HG03558 (cell line): Measurements from ENCODE around the gene CHST2.

Source experiments
- ATAC-seq: cut with Tn5 transposase; IDR thresholded peaks from one replicate; pipeline ENCODE4 v1.9.1; 2021; ENCODE audit warnings: moderate number of reproducible peaks; ENCODE audit not compliant: unreplicated experiment; ENCODE audit errors: extremely low read depth

Gene CHST2

DNA sequence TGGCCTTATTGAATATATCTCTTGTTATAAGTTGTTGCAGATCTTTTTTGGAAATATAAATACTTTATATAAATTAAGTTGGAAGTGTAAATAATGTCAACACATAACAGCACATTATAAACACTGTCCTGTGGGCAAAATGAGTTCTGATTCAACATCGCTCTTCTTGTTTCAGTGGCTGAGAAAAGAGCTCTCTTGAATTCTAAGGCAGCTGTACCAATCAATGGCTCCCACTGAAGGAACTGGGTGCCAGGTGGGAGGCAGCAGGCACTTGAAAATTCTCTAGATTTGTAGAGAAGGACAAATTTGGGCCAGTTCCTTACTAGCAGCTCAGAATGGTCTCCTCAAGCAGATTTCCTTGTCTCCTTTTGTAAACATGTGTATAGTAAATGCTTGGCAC, 45.6 kb downstream of the CHST2 start:
- no peak for ATAC-seq

GRCh38 chr3:143165612-143166285, 46.2 kb downstream of the CHST2 start:
- peak; percentile 69 for ATAC-seq

- no peak for ATAC-seq
These were observed 46.8 kb downstream of the CHST2 start for GRCh38 chr3:143166376-143166775.

DNA sequence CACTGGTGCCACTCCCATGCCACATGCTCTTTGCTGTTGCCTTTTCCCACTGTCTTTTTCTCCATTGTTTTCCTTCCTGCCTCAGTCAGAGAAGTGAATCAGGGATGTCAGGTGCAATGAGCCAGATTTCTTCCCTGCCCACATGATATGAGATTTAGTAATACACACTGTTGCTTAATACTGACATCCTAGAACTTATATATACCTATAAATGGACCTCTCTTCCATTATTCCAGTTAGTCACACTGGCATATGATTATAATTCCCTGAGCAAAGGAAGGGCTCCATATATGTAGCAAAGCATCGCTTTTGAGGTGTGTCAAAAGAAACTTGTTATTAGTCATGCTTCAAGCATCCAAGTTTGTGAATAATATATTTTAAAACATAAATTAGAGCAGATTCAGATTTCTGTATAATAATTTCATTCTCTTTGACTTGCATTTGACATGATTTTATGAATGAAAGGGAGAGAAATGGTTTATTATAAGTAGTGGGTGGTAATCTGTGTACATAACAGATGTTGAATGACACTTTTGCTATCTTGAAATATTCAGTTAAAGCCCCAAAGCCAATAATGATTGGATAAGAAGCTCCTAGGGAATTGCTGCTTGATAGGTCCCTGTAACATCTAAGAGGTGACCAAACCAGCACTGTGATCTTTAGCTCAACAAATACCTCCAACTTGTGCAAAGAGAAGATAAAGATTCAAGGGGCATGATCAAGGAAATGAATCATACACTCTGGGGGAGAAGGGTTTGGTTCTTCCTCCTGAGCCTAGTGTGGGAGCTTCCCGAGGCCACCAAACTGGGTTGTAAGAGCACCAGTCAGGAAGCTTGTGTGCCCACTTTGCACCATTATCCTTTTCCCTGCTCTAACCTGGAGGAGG, 48.6 kb downstream of the CHST2 start:
- ATAC-seq = no peak

- ATAC-seq = no peak
These were observed 49.3 kb downstream of the CHST2 start for GRCh38 chr3:143168855-143169192.

GRCh38 chr3:143170074-143170473, 50.5 kb downstream of the CHST2 start:
- no peak for ATAC-seq

DNA sequence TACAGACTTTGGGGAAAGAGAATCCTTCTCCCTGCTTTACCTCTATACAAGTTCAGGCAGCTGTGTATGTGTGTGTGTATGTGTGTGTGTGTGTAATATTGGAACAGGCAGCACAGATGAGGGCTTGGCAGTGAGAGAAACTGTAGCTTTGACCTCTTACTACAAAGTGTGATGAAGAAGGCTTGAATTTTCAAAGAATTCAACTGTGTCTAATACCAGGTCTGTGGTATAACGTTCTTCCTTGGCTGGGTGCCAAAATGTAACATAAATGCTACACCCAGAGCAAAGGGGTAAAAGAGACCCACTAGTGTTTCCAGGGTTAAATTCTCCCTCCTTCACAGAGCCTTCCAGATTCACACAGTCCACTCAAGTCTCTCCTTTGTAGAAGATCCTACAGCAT, 51.1 kb downstream of the CHST2 start:
- ATAC-seq = no peak

GRCh38 chr3:143171141-143171980, 51.8 kb downstream of the CHST2 start:
- ATAC-seq = peak; percentile 70

GRCh38 chr3:143172062-143172794, 52.7 kb downstream of the CHST2 start:
- no peak for ATAC-seq

- no peak for ATAC-seq
These were observed 53.2 kb downstream of the CHST2 start for GRCh38 chr3:143172795-143173145.

DNA sequence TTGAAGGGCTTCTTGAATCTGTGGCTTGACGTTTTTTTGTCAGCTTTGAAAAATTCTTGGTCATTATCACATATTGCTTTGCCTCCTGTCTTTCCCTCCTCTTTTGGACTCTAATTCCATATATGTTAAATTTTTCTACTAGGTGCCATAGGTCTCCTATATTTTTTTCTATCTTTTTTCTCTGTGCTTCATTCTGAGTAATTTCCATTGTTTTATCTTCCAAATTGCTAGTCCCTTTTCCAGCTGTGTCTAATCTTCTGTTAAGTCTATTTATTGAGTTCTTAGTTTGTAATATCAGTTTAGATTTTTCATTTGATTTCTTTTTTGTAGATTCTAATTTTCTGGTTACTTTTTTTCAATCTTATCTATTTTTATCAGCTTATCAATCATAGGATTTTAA, 53.7 kb downstream of the CHST2 start:
- no peak for ATAC-seq
